Right lobe of liver (tissue), 4 donors: ENCODE measurements around the gene SLC25A27.

Experiments
- CTCF ChIP-seq, 4 donors: fragments of 200-600 bp in 3 of 4; fragments of 450-650 bp in 1 of 4; IDR thresholded peaks; one replicate each; pipeline versions ENCODE4 v1.5.1 to v1.8.0; 2016 to 2022; ENCODE audit warnings: antibody characterized with exemption in 4 of 4, mild to moderate bottlenecking in 2 of 4
- POLR2A ChIP-seq: fragments of 450-650 bp; IDR thresholded peaks from one replicate; pipeline ENCODE4 v1.6.1; 2017; ENCODE audit warnings: antibody characterized with exemption, mild to moderate bottlenecking
- donor health status: DM: no; HTN: no; CAD: no.
- donor health status: DM: no; HTN: no; CAD: no.
- donor health status: DM: no; HTN: yes; CAD: no.

- TF ChIP-seq CTCF (IDR thresholded peaks at IDR 0.05), result no peak
- TF ChIP-seq POLR2A, result no peak
Observed at GRCh38 chr6:46699970-46700369, 47.2 kb downstream of the SLC25A27 start.
